ENCODE results near the gene TOR3A. TPM values are rescaled to one million over a fixed set of nuclear protein-coding genes. Genes with fewer than 3 reads are reported as not detected.
"Not testable (repeated sequence)": the region's sequence is repeated elsewhere in the genome, so short reads cannot be mapped to it uniquely, and the experiment has no call there.

Gene TOR3A, protein sequence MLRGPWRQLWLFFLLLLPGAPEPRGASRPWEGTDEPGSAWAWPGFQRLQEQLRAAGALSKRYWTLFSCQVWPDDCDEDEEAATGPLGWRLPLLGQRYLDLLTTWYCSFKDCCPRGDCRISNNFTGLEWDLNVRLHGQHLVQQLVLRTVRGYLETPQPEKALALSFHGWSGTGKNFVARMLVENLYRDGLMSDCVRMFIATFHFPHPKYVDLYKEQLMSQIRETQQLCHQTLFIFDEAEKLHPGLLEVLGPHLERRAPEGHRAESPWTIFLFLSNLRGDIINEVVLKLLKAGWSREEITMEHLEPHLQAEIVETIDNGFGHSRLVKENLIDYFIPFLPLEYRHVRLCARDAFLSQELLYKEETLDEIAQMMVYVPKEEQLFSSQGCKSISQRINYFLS
- total RNA-seq: 10 to 100 TPM; 28.8 to 30.3 TPM

GRCh38 chr1:179081687-179082332, at the start of gene TOR3A:
Gene TOR3A (plus strand): TSS chr1:179082070. CDS start chr1:179082129, 59 bp downstream.
- intact Hi-C loops (cut with micrococcal nuclease): loop anchor here (5.0 to 10.0 kb wide), 2 partner anchors 50 to 123 kb away; no protein-coding TSS in a partner anchor
- Mint-ChIP-seq H3K9me3 (no peaks in the 10 kb centered on the region), H3K36me3 (ENCODE audit: low read depth) (peaks cover 20% of the 10 kb centered on the region), H3K4me1 (ENCODE audit: low read depth) (peaks cover 27% of the 10 kb centered on the region), H3K4me3 (peak within 1 kb of the TSS; percentile 99), H3K27me3 (no peaks in the 10 kb centered on the region), H3K27ac (peak within 1 kb of the TSS; percentile 95)
- ATAC-seq: peak; percentile 73
- TF ChIP-seq, protein P1, sequence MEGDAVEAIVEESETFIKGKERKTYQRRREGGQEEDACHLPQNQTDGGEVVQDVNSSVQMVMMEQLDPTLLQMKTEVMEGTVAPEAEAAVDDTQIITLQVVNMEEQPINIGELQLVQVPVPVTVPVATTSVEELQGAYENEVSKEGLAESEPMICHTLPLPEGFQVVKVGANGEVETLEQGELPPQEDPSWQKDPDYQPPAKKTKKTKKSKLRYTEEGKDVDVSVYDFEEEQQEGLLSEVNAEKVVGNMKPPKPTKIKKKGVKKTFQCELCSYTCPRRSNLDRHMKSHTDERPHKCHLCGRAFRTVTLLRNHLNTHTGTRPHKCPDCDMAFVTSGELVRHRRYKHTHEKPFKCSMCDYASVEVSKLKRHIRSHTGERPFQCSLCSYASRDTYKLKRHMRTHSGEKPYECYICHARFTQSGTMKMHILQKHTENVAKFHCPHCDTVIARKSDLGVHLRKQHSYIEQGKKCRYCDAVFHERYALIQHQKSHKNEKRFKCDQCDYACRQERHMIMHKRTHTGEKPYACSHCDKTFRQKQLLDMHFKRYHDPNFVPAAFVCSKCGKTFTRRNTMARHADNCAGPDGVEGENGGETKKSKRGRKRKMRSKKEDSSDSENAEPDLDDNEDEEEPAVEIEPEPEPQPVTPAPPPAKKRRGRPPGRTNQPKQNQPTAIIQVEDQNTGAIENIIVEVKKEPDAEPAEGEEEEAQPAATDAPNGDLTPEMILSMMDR (IDR thresholded peaks at IDR 0.05): no peak
- DNase-seq: peak; percentile 88
- POLR2A ChIA-PET: interaction anchor here (0.7 to 2.4 kb wide), 4 partner anchors 8 to 286 kb away, joined by 3 to 13 read pairs (median 4); partner anchors contain the start of gene SOAT1
- CTCF ChIA-PET: interaction anchor here (2.1 to 8.0 kb wide), 3 partner anchors 39 to 287 kb away, joined by 4 to 70 read pairs (median 5); partner anchors contain the start of gene AXDND1

DNA sequence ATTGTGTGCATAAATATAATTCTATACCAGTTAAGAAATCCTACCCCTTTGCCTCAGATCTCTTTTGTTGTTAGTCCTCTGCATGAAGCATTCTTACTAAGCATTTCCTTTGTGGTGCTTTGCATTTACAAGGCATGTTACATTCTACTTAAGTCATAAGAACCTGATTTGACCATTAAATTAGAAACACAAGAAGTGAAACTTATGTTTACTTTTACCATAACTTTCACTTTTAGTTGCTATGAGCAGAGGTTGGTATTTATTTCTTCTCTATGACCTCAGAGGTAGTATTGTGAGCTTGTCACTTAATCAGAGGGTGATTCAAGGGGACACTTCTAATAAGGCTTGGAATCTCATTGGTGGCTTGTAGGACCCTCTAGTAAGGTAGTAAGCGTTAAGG, 47.1 kb upstream of the TOR3A start:
- peaks cover 77% of the 10 kb centered on the region for H3K4me1 Mint-ChIP-seq (ENCODE audit: low read depth)
- ATAC-seq (peak; percentile 78), DNase-seq (no peak)
- TF ChIP-seq, protein P1 (IDR thresholded peaks at IDR 0.05): no peak
- H3K9me3 Mint-ChIP-seq: no peaks in the 10 kb centered on the region
- H3K4me3 Mint-ChIP-seq: no peak overlapping the region
- ChIA-PET POLR2A (no interaction called here), CTCF (interaction anchor here (0.6 kb wide), 1 partner anchor 812 kb away, joined by 3 read pairs; no protein-coding TSS in a partner anchor)
- no peaks in the 10 kb centered on the region for H3K27me3 Mint-ChIP-seq
- intact Hi-C loops (cut with micrococcal nuclease): loop anchor here (5.0 kb wide), 1 partner anchor 48 kb away; the partner anchor contains the start of gene TOR3A
- no peaks in the 10 kb centered on the region for H3K36me3 Mint-ChIP-seq (ENCODE audit: low read depth)
- peak overlapping the region; percentile 60 for H3K27ac Mint-ChIP-seq

DNA sequence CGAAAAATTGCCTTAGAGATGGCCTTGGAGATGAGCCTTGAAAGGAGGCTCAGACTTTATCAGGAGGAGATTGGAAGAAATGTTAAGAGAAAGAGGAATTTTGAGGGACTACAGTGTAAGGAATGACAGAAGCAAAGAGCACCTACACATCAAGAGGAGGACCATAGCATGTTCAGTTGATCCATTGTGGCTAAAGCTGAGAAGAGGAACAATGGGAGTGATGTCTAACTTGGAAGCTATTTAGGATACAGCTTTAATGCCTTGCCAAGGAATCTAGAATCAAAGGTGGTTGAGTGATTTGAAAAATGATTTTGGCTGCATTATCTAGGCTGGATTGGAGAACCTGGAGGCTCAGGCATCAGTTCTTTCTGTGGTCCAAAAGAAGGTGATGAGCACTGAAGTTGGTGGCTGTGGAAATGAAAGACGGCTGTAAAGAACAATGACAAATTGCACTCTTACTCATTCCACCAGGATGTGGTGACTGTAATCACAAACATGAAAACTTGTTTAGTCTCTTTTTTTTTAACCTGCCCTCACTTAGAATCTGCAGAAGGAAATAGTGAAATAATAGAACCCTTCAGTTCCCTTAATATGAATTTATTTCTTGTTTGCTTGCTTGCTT, 44.9 kb upstream of the TOR3A start:
- H3K4me3 Mint-ChIP-seq: no peak overlapping the region
- CTCF ChIA-PET: interaction anchor here (1.0 kb wide), 1 partner anchor 16 kb away, joined by 3 read pairs; no protein-coding TSS in a partner anchor
- H3K27me3 Mint-ChIP-seq: no peaks in the 10 kb centered on the region
- no peaks in the 10 kb centered on the region for H3K9me3 Mint-ChIP-seq
- DNase-seq (peak; percentile 49), ATAC-seq (peak; percentile 73)
- H3K4me1 Mint-ChIP-seq (ENCODE audit: low read depth): peaks cover 55% of the 10 kb centered on the region
- POLR2A ChIA-PET: interaction anchor here (2.0 kb wide), 1 partner anchor 10 kb away, joined by 5 read pairs; no protein-coding TSS in a partner anchor
- H3K27ac Mint-ChIP-seq: no peak overlapping the region
- no peaks in the 10 kb centered on the region for H3K36me3 Mint-ChIP-seq (ENCODE audit: low read depth)
- intact Hi-C loops (cut with micrococcal nuclease): no loop called here
- TF ChIP-seq, protein P1 (IDR thresholded peaks at IDR 0.05): no peak

DNA sequence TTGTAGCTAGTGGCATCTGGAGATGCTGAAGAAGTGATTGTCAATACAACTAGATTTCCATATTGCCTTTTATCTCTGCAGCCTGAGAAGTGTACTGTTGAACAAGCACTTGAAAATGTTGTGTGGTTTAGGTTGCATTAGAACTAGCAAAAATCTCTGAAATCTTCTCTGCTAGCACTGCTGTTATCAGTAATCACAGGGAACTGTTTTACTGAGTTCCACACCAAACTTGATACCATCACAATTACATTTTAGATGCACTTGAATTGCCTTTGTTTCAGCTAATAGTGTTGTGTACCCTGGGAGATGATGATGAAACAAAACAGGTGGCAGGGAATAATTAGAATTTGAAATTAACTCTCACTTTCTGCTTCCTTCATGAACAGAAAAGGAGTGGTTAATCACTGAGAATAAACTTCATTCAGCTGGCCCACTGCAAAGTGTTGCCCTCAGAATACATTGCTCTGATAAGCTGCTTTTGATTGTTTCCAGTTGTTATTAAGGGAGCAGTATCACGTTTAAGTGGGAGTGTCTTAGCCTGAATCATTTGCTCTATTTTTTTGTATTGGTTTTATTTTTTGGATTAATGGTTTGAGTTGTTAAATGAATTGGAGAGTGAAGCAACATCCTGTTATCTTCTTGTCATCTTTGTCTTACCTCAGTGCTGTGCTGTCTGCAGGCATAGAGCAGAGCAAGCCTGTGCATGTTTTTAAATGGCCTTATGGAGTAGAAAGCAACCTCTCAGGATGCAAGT, 43.2 kb upstream of the TOR3A start:
- ChIA-PET CTCF (interaction anchor here (0.7 to 1.3 kb wide), 5 partner anchors 36 to 495 kb away, joined by 3 to 8 read pairs (median 3); no protein-coding TSS in a partner anchor), POLR2A (interaction anchor here (0.9 to 2.0 kb wide), 3 partner anchors 10 to 44 kb away, joined by 3 to 5 read pairs (median 4); no protein-coding TSS in a partner anchor)
- DNase-seq (no peak), ATAC-seq (no peak)
- Mint-ChIP-seq H3K9me3 (no peaks in the 10 kb centered on the region), H3K4me1 (ENCODE audit: low read depth) (peaks cover 51% of the 10 kb centered on the region), H3K27me3 (no peaks in the 10 kb centered on the region), H3K27ac (no peak overlapping the region), H3K4me3 (no peak overlapping the region), H3K36me3 (ENCODE audit: low read depth) (peaks cover 4% of the 10 kb centered on the region)
- TF ChIP-seq, protein P1 (IDR thresholded peaks at IDR 0.05): no peak
- intact Hi-C loops (cut with micrococcal nuclease): no loop called here

DNA sequence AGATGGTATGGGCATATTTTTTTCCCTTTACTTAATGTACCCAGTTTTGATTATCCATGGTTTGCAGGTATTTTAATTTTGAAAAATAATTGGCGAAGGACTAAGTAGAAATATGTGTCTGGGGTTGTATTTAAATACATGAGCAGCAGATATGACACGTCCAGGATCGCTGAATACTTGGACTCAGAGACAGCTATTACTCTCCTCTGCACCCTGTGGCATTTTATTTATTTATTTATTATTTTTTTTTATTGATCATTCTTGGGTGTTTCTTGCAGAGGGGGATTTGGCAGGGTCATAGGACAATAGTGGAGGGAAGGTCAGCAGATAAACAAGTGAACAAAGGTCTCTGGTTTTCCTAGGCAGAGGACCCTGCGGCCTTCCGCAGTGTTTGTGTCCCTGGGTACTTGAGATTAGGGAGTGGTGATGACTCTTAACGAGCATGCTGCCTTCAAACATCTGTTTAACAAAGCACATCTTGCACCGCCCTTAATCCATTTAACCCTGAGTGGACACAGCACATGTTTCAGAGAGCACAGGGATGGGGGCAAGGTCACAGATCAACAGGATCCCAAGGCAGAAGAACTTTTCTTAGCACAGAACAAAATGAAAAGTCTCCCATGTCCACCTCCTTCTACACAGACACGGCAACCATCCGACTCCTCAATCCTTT, 42.2 kb upstream of the TOR3A start:
- DNase-seq; H3K9me3 Mint-ChIP-seq; H3K36me3 Mint-ChIP-seq (ENCODE audit: low read depth); intact Hi-C loops (cut with micrococcal nuclease); H3K27ac Mint-ChIP-seq; H3K27me3 Mint-ChIP-seq; ATAC-seq; H3K4me3 Mint-ChIP-seq: not testable (repeated sequence)
- CTCF ChIA-PET: interaction anchor here (1.1 to 1.3 kb wide), 2 partner anchors 330 to 496 kb away, joined by 3 read pairs; no protein-coding TSS in a partner anchor
- peaks cover 45% of the 10 kb centered on the region for H3K4me1 Mint-ChIP-seq (ENCODE audit: low read depth)
- POLR2A ChIA-PET: interaction anchor here (1.6 kb wide), 1 partner anchor 43 kb away, joined by 3 read pairs; no protein-coding TSS in a partner anchor

DNA sequence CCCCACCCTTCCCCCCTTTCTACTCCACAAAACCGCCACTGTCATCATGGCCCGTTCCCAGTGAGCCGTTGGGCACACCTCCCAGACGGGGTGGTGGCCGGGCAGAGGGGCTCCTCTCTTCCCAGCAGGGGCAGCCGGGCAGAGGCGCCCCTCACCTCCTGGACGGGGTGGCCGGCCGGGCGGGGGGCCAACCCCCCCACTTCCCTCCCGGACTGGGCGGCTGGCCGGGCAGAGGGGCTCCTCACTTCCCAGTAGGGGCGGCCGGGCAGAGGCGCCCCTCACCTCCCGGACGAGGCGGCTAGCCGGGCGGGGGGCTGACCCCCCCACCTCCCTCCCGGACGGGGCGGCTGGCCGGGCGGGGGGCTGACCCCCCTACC, 41.7 kb upstream of the TOR3A start:
- H3K4me3 Mint-ChIP-seq; ATAC-seq; H3K36me3 Mint-ChIP-seq (ENCODE audit: low read depth); POLR2A ChIA-PET; H3K9me3 Mint-ChIP-seq; H3K27ac Mint-ChIP-seq; DNase-seq; intact Hi-C loops (cut with micrococcal nuclease); H3K27me3 Mint-ChIP-seq: not testable (repeated sequence)
- peaks cover 39% of the 10 kb centered on the region for H3K4me1 Mint-ChIP-seq (ENCODE audit: low read depth)
- CTCF ChIA-PET: interaction anchor here (1.3 kb wide), 1 partner anchor 330 kb away, joined by 3 read pairs; no protein-coding TSS in a partner anchor
